Hindlimb muscle (tissue), 1 donor: ENCODE results near the gene C17orf113. TPM values are rescaled to one million over a fixed set of nuclear protein-coding genes. Genes with fewer than 3 reads are reported as not detected.

Experiments used
- DNase-seq: peaks from one replicate; pipeline ENCODE4 v3.0.0-alpha.2; 2013
- polyA plus RNA-seq: library from polyadenylated mRNA; unstranded; fragments of 120-200 nt; gene quantifications from one replicate; pipeline ENCODE4 v1.2.1, GENCODE V29; 2013; ENCODE audit not compliant: insufficient read length

C17orf113 gene
- polyA plus RNA-seq, 1 donor, result 1.8 TPM

GRCh38 chr17:42072323-42073187 is 22.2 kb upstream of the C17orf113 start:
- peak; percentile 23 for DNase-seq

- no peak for DNase-seq
Measured at GRCh38 chr17:42071810-42072209, 21.4 kb upstream of the C17orf113 start.

- no peak for DNase-seq
Measured at GRCh38 chr17:42068979-42069378, 18.6 kb upstream of the C17orf113 start.

- peak; percentile 26 for DNase-seq
Measured at GRCh38 chr17:42067371-42068091, 17.1 kb upstream of the C17orf113 start.

- DNase-seq, result no peak
Measured at GRCh38 chr17:42065201-42065600, 14.8 kb upstream of the C17orf113 start.

- DNase-seq, result no peak
Measured at GRCh38 chr17:42062681-42063080, 12.3 kb upstream of the C17orf113 start.

- DNase-seq, result no peak
Measured at GRCh38 chr17:42061646-42062487, 11.5 kb upstream of the C17orf113 start.

- no peak for DNase-seq
Measured at GRCh38 chr17:42060231-42060630, 9.8 kb upstream of the C17orf113 start.

- DNase-seq, result no peak
Measured at GRCh38 chr17:42059815-42060214, 9.4 kb upstream of the C17orf113 start.

GRCh38 chr17:42058063-42058462 is 7.7 kb upstream of the C17orf113 start:
- no peak for DNase-seq

GRCh38 chr17:42056635-42057034 is 6.2 kb upstream of the C17orf113 start:
- DNase-seq, result no peak

- no peak for DNase-seq
Measured at GRCh38 chr17:42055496-42055895, 5.1 kb upstream of the C17orf113 start.

- no peak for DNase-seq
Measured at GRCh38 chr17:42055027-42055426, 4.6 kb upstream of the C17orf113 start.

GRCh38 chr17:42053731-42054500 is 3.5 kb upstream of the C17orf113 start:
- DNase-seq, result no peak

GRCh38 chr17:42052346-42052877 is 2.0 kb upstream of the C17orf113 start:
- no peak for DNase-seq

- no peak for DNase-seq
Measured at GRCh38 chr17:42051645-42052044, 1.2 kb upstream of the C17orf113 start.

- DNase-seq, result no peak
Measured at GRCh38 chr17:42051013-42051400, 606 bp upstream of the C17orf113 start.

- no peak for DNase-seq
Measured at GRCh38 chr17:42049834-42050392, 488 bp downstream of the C17orf113 start.

- no peak for DNase-seq
Measured at GRCh38 chr17:42047343-42047742, 3.1 kb downstream of the C17orf113 start.

- no peak for DNase-seq
Measured at GRCh38 chr17:42045719-42046118, 4.7 kb downstream of the C17orf113 start.

- no peak for DNase-seq
Measured at GRCh38 chr17:42042598-42043319, 7.6 kb downstream of the C17orf113 start.
